IMR-90 (cell line): ENCODE results near the gene LMNTD2. TPM values are rescaled to one million over a fixed set of nuclear protein-coding genes. Genes with fewer than 3 reads are reported as not detected.

Source experiments
- ATAC-seq: fragments of 200-7000 bp; cut with Tn5 transposase; 2 replicates; pipeline ENCODE4 v1.9.1; 2020; ENCODE audit warnings: low read depth, mild to moderate bottlenecking, moderate library complexity
- BruUV-seq: library from RNA; stranded (reverse); fragments of 400-500 nt; replicated peaks from 2 replicates; lab custom pipeline; 2021; lab: Mats Ljungman, UMichigan
- CTCF ChIA-PET: fragments of 300-600 bp; formaldehyde crosslinking; extraction: SDS; loops from one replicate; lab custom pipeline; 2021; ENCODE audit warnings: antibody characterized with exemption; lab: Yijun Ruan, JAX
- POLR2A ChIA-PET: fragments of 300-600 bp; sonication (Branson Sonifier 250); formaldehyde crosslinking; loops from one replicate; lab custom pipeline; 2022; ENCODE audit warnings: antibody characterized with exemption; ENCODE audit not compliant: unreplicated experiment; lab: Charles Lee
- DNase-seq: peaks from one replicate; pipeline ENCODE4 v3.0.0; 2013
- H2AFZ ChIP-seq: replicated peaks from 2 replicates; pipeline ENCODE3; 2013; ENCODE audit warnings: low read length, mild to moderate bottlenecking; ENCODE audit not compliant: poor library complexity
- H2AK5ac ChIP-seq: 2 replicates; pipeline ENCODE4 v1.6.1; 2013; ENCODE audit warnings: low read depth, low read length, inconsistent platforms
- H2AK9ac ChIP-seq: replicated peaks from 2 replicates; pipeline ENCODE3; 2013; ENCODE audit warnings: mild to moderate bottlenecking, low read depth, low read length, moderate library complexity; ENCODE audit not compliant: poor library complexity
- H2BK120ac ChIP-seq: 2 replicates; pipeline ENCODE4 v1.6.1; 2013; ENCODE audit warnings: low read depth, low read length, inconsistent platforms
- H2BK15ac ChIP-seq: 3 replicates; pipeline ENCODE4 v1.6.1; 2013; ENCODE audit warnings: low read depth, low read length, inconsistent platforms
- H2BK20ac ChIP-seq: 2 replicates; pipeline ENCODE4 v1.6.1; 2013; ENCODE audit warnings: low read depth, mild to moderate bottlenecking, inconsistent platforms, low read length, moderate library complexity
- H2BK5ac ChIP-seq: 2 replicates; pipeline ENCODE4 v1.6.1; 2013; ENCODE audit warnings: mild to moderate bottlenecking, low read depth, low read length, inconsistent platforms; ENCODE audit not compliant: poor library complexity, severe bottlenecking
- H3K14ac ChIP-seq: replicated peaks from 2 replicates; pipeline ENCODE4 v1.6.1; 2013; ENCODE audit warnings: low read depth, low read length, inconsistent platforms
- H3K18ac ChIP-seq: 2 replicates; pipeline ENCODE4 v1.6.1; 2013; ENCODE audit warnings: low read depth, low read length, control low read depth
- H3K23ac ChIP-seq: 2 replicates; pipeline ENCODE4 v1.6.1; 2013; ENCODE audit warnings: low read depth, low read length, inconsistent platforms
- H3K27ac ChIP-seq: 2 replicates; pipeline ENCODE4 v1.5.1; 2013; ENCODE audit warnings: mild to moderate bottlenecking, control low read depth, low read length; ENCODE audit not compliant: insufficient read depth
- H3K27me3 ChIP-seq: 2 replicates; pipeline ENCODE4 v1.6.1; 2013; ENCODE audit warnings: low read length; ENCODE audit not compliant: control insufficient read depth, insufficient read depth
- H3K36me3 ChIP-seq: 2 replicates; pipeline ENCODE4 v1.6.1; 2013; ENCODE audit warnings: low read length, mixed read lengths; ENCODE audit not compliant: control insufficient read depth, insufficient read depth
- H3K4ac ChIP-seq: 2 replicates; pipeline ENCODE4 v1.6.1; 2013; ENCODE audit warnings: low read depth, low read length, inconsistent platforms
- H3K4me1 ChIP-seq: 2 replicates; pipeline ENCODE4 v1.6.1; 2013; ENCODE audit warnings: low read length, mixed read lengths; ENCODE audit not compliant: control insufficient read depth, insufficient read depth
- H3K4me2 ChIP-seq: 2 replicates; pipeline ENCODE4 v1.6.1; 2013; ENCODE audit warnings: low read depth, mild to moderate bottlenecking, control low read depth, low read length, moderate library complexity
- H3K4me3 ChIP-seq: 2 replicates; pipeline ENCODE4 v1.5.1; 2013; ENCODE audit warnings: low read depth, mild to moderate bottlenecking, control low read depth, low read length, moderate library complexity; ENCODE audit not compliant: insufficient read depth
- H3K56ac ChIP-seq: 2 replicates; pipeline ENCODE4 v1.6.1; 2013; ENCODE audit warnings: low read length, inconsistent platforms; ENCODE audit not compliant: insufficient read depth; ENCODE audit errors: extremely low read depth
- H3K79me1 ChIP-seq, 2 experiments: 2 replicates each; pipeline ENCODE4 v1.6.1; 2013; ENCODE audit warnings: low read length in 2 of 2, inconsistent platforms in 1 of 2, low read depth in 1 of 2
- H3K9ac ChIP-seq: 2 replicates; pipeline ENCODE4 v1.6.1; 2013; ENCODE audit warnings: low read depth, low read length, control low read depth
- H3K9me1 ChIP-seq: 2 replicates; pipeline ENCODE4 v1.6.1; 2013; ENCODE audit warnings: low read length, inconsistent platforms; ENCODE audit not compliant: insufficient read depth
- H3K9me3 ChIP-seq: 2 replicates; pipeline ENCODE4 v1.6.1; 2013; ENCODE audit warnings: low read length; ENCODE audit not compliant: control insufficient read depth, insufficient read depth
- H4K20me1 ChIP-seq: 2 replicates; pipeline ENCODE4 v1.6.1; 2013; ENCODE audit warnings: low read length, inconsistent platforms; ENCODE audit not compliant: insufficient read depth
- H4K5ac ChIP-seq: 2 replicates; pipeline ENCODE4 v1.6.1; 2013; ENCODE audit warnings: mild to moderate bottlenecking, low read depth, low read length, control low read depth
- H4K8ac ChIP-seq, 2 experiments: 2 replicates each; pipeline ENCODE4 v1.6.1; 2013; ENCODE audit warnings: low read depth in 2 of 2, low read length in 2 of 2, control low read depth in 1 of 2, inconsistent platforms in 1 of 2
- H4K91ac ChIP-seq: 2 replicates; pipeline ENCODE4 v1.6.1; 2013; ENCODE audit warnings: low read depth, low read length, inconsistent platforms; ENCODE audit not compliant: insufficient read depth
- BHLHE40 ChIP-seq: fragments of 150-350 bp; IDR thresholded peaks from 2 replicates; pipeline ENCODE4 v1.6.1; 2016; ENCODE audit warnings: mild to moderate bottlenecking, low read depth, low read length
- CEBPB ChIP-seq: IDR thresholded peaks from 2 replicates; pipeline ENCODE4 v1.6.1; 2012; ENCODE audit warnings: low read depth, low read length, improper control_type of control experiment
- CHD1 ChIP-seq: IDR thresholded peaks from 2 replicates; pipeline ENCODE4 v1.6.1; 2012; ENCODE audit warnings: low read depth, low read length, improper control_type of control experiment
- CTCF ChIP-seq: conservative IDR thresholded peaks from 2 replicates; pipeline ENCODE4 v1.5.1; 2012; ENCODE audit warnings: mild to moderate bottlenecking, low read depth, low read length, improper control_type of control experiment
- ELK1 ChIP-seq: fragments of 150-350 bp; IDR thresholded peaks from 2 replicates; pipeline ENCODE4 v1.6.1; 2016; ENCODE audit warnings: low read depth, mild to moderate bottlenecking, low read length, moderate library complexity, borderline replicate concordance
- FOS ChIP-seq: fragments of 150-350 bp; IDR thresholded peaks from 2 replicates; pipeline ENCODE4 v1.6.1; 2016; ENCODE audit warnings: low read depth, low read length
- MAFK ChIP-seq: IDR thresholded peaks from 2 replicates; pipeline ENCODE4 v1.6.1; 2012; ENCODE audit warnings: low read depth, low read length, improper control_type of control experiment
- MAZ ChIP-seq: IDR thresholded peaks from 2 replicates; pipeline ENCODE4 v1.6.1; 2012; ENCODE audit warnings: low read depth, mild to moderate bottlenecking, low read length, improper control_type of control experiment, moderate library complexity, borderline replicate concordance
- MXI1 ChIP-seq: IDR thresholded peaks from 2 replicates; pipeline ENCODE4 v1.6.1; 2012; ENCODE audit warnings: low read depth, mild to moderate bottlenecking, low read length, moderate library complexity, borderline replicate concordance
- NFE2L2 ChIP-seq: fragments of 150-350 bp; IDR thresholded peaks from 2 replicates; pipeline ENCODE4 v1.6.1; 2016; ENCODE audit warnings: low read depth, mild to moderate bottlenecking, low read length
- POLR2A ChIP-seq: IDR thresholded peaks from 2 replicates; pipeline ENCODE4 v1.6.1; 2012; ENCODE audit warnings: mild to moderate bottlenecking, low read depth, low read length
- RAD21 ChIP-seq: IDR thresholded peaks from 2 replicates; pipeline ENCODE4 v1.6.1; 2012; ENCODE audit warnings: low read length, improper control_type of control experiment
- RCOR1 ChIP-seq: IDR thresholded peaks from 2 replicates; pipeline ENCODE4 v1.6.1; 2012; ENCODE audit warnings: mild to moderate bottlenecking, low read length, improper control_type of control experiment; ENCODE audit not compliant: insufficient replicate concordance
- RFX5 ChIP-seq: IDR thresholded peaks from 2 replicates; pipeline ENCODE4 v1.8.0; 2012; ENCODE audit warnings: low read depth, mild to moderate bottlenecking, low read length, moderate library complexity
- SMC3 ChIP-seq: fragments of 150-350 bp; IDR thresholded peaks from 2 replicates; pipeline ENCODE4 v1.6.1; 2016; ENCODE audit warnings: low read depth, mild to moderate bottlenecking, antibody characterized with exemption, low read length, moderate library complexity
- USF2 ChIP-seq: fragments of 150-350 bp; IDR thresholded peaks from 2 replicates; pipeline ENCODE4 v1.6.1; 2017; ENCODE audit warnings: mild to moderate bottlenecking, antibody characterized with exemption, low read length, low read depth
- WGBS, 2 experiments: methylation state at CpG; one replicate each; pipeline versions ENCODE4 v1.1.5 to v1.1.7; 2013; ENCODE audit warnings: missing lambda C conversion rate in 2 of 2; ENCODE audit not compliant: insufficient read length in 1 of 2; ENCODE audit errors: extremely low coverage in 2 of 2; 5-methylcytosine and 5-hydroxymethylcytosine counted together
- dilution Hi-C: fragments of 300-500 bp; cut with HindIII; formaldehyde crosslinking; loops from one replicate; pipeline ENCODE4 v1.14.3; 2018; ENCODE audit warnings: low sequenced_read_pairs; ENCODE audit not compliant: unreplicated experiment
- in situ Hi-C: fragments of 300-500 bp; cut with MboI; formaldehyde crosslinking; loops from 3 replicates; pipeline ENCODE4 v1.14.3; 2019; ENCODE audit warnings: low sequenced_read_pairs, inconsistent platforms, mixed read lengths
- intact Hi-C: fragments of 100-400 bp; cut with micrococcal nuclease; formaldehyde crosslinking; loops from 2 replicates; pipeline ENCODE4 v1.10.0; 2022
- polyA plus RNA-seq, 3 experiments: library from polyadenylated mRNA; depleted of rRNA; stranded (reverse); fragments of >200 nt; gene quantifications; 2 replicates each; pipeline ENCODE4 v1.2.3, GENCODE V29; 2012; ENCODE audit warnings: low replicate concordance in 1 of 3
- total RNA-seq: library from RNA; depleted of rRNA; stranded (reverse); fragments of >200 nt; gene quantifications from 2 replicates; pipeline ENCODE4 v1.2.3, GENCODE V29; 2012

Gene LMNTD2
- total and polyA plus RNA-seq, 2 of the 4 experiments (the other 2 are of a cell fraction): 0.18 to 1.3 TPM

- no peaks in the 10 kb centered on the region for H3K27me3 ChIP-seq
- POLR2A ChIA-PET: no interaction called here
- no TSS peak for BruUV-seq
- H3K79me1 ChIP-seq: peaks cover 28 to 57% of the 10 kb centered on the region in 2 experiments
- H2BK120ac ChIP-seq: no peak overlapping the region
- no peaks in the 10 kb centered on the region for H3K9me3 ChIP-seq
- H2BK15ac ChIP-seq: no peak overlapping the region
- ATAC-seq (no peak), DNase-seq (no peak)
- H4K20me1 ChIP-seq: peaks cover 42% of the 10 kb centered on the region
- H3K23ac ChIP-seq: no peak overlapping the region
- no peak overlapping the region for H2AK9ac ChIP-seq
- no peak overlapping the region for H3K4me2 ChIP-seq
- H4K5ac ChIP-seq: no peak overlapping the region
- H3K4ac ChIP-seq: no peak overlapping the region
- peaks cover 73% of the 10 kb centered on the region for H3K36me3 ChIP-seq
- in situ Hi-C loops (no loop called here), intact Hi-C loops (no loop called here), dilution Hi-C loops (no loop called here)
- no peak overlapping the region for H4K91ac ChIP-seq
- no peaks in the 10 kb centered on the region for H3K9me1 ChIP-seq
- H2AK5ac ChIP-seq: no peak overlapping the region
- H3K27ac ChIP-seq: no peak overlapping the region
- CTCF ChIA-PET: no interaction called here
- no peaks in the 10 kb centered on the region for H3K4me1 ChIP-seq
- H3K9ac ChIP-seq: no peak overlapping the region
- H3K56ac ChIP-seq: no peak overlapping the region
- H3K14ac ChIP-seq: no peak overlapping the region
- H3K4me3 ChIP-seq: no peak overlapping the region
- H4K8ac ChIP-seq: no peak overlapping the region
- no peak for TF ChIP-seq CTCF
- no peak for TF ChIP-seq NFE2L2
- TF ChIP-seq CHD1: no peak
- no peak for TF ChIP-seq MAZ
- TF ChIP-seq SMC3: no peak
- no peak for TF ChIP-seq MAFK
- TF ChIP-seq ELK1: no peak
- TF ChIP-seq MXI1: no peak
- no peak for TF ChIP-seq CEBPB
- TF ChIP-seq USF2: no peak
- TF ChIP-seq FOS: no peak
- no peak for TF ChIP-seq RFX5
- no peak for TF ChIP-seq RCOR1
- no peak for TF ChIP-seq POLR2A
- no peak for TF ChIP-seq RAD21
- no peak for TF ChIP-seq BHLHE40
- WGBS, 2 experiments: 100% methylated on average over 2 of the region's 10 CpGs; no CpG with 5 or more reads in 1 of the 2 experiments
- no peak overlapping the region for H2BK5ac ChIP-seq
- H2BK20ac ChIP-seq: no peak overlapping the region
- H3K18ac ChIP-seq: no peak overlapping the region
- H2AFZ ChIP-seq: no peak overlapping the region
Observed at GRCh38 chr11:595400-595799, 34.9 kb upstream of the LMNTD2 start.
